ENCODE data around the gene PEPD.

- no peak for TF ChIP-seq POLR2A (IDR thresholded peaks at IDR 0.05)
- no peak for TF ChIP-seq CTCF (IDR thresholded peaks at IDR 0.05)
- no peak for TF ChIP-seq POLR2AphosphoS5 (IDR thresholded peaks at IDR 0.05)
Observed at GRCh38 chr19:33417751-33418150, 103.8 kb downstream of the PEPD start.
